GM10266 (cell line): ENCODE data around the gene GCA.
A peak's percentile ranks its signal among the peaks of the same experiment; 100 is the strongest.

Experiments
- DNase-seq: peaks from one replicate; pipeline ENCODE4 v3.0.0; 2012; ENCODE audit errors: extremely low spot score
- TF ChIP-seq, protein P1 (sequence below): IDR thresholded peaks from 2 replicates; pipeline ENCODE4 v1.5.1; 2012; ENCODE audit warnings: mild to moderate bottlenecking, low read depth; ENCODE audit not compliant: control insufficient read depth, insufficient read depth; ENCODE audit errors: missing control alignments

The GCA gene, protein sequence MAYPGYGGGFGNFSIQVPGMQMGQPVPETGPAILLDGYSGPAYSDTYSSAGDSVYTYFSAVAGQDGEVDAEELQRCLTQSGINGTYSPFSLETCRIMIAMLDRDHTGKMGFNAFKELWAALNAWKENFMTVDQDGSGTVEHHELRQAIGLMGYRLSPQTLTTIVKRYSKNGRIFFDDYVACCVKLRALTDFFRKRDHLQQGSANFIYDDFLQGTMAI

DNA sequence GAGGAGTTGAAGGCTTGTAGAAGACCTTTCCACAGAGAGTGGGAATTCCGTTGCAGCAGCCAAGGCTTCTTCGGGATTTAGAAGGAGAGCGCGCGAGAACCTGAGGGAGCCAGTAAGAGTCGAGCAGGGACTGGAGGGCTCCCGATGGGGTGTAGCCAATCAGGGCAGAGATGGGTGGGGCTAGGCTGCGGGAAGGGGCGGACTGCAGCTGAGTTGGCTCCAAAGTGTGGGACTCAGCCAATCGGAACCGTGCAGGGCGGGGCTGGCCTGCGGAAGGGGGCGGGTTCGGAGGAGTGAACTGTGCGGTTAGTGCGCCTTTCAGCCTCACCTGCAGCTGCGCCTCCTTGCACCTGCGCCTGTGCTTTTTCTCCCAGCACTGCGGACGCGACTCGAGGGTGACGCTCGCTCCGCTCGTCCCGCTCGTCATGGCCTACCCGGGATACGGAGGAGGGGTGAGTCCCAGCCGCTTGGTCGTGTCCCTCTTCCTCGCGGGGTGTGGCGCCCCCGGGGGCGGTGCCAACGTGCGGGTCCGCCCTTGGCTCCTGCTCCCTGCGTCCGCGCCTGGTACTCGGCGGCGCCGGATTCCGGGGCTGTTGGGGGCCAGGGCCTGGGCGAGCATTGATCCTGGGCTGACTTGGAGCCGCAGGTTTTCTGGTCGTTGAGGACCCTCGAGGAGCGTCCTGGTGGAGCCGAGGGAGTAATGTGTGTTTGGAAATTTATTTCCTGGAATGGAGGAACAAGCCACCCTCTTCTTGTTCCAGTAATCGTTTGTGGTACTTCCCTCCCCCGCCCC is at the start of gene GCA:
TSS of gene GCA (plus strand) at position 309 of the 793 bp plus-strand sequence. CDS start at position 426, 117 bp downstream.
- peak; percentile 92 for DNase-seq
- TF ChIP-seq, protein P1, sequence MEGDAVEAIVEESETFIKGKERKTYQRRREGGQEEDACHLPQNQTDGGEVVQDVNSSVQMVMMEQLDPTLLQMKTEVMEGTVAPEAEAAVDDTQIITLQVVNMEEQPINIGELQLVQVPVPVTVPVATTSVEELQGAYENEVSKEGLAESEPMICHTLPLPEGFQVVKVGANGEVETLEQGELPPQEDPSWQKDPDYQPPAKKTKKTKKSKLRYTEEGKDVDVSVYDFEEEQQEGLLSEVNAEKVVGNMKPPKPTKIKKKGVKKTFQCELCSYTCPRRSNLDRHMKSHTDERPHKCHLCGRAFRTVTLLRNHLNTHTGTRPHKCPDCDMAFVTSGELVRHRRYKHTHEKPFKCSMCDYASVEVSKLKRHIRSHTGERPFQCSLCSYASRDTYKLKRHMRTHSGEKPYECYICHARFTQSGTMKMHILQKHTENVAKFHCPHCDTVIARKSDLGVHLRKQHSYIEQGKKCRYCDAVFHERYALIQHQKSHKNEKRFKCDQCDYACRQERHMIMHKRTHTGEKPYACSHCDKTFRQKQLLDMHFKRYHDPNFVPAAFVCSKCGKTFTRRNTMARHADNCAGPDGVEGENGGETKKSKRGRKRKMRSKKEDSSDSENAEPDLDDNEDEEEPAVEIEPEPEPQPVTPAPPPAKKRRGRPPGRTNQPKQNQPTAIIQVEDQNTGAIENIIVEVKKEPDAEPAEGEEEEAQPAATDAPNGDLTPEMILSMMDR = no peak

DNA sequence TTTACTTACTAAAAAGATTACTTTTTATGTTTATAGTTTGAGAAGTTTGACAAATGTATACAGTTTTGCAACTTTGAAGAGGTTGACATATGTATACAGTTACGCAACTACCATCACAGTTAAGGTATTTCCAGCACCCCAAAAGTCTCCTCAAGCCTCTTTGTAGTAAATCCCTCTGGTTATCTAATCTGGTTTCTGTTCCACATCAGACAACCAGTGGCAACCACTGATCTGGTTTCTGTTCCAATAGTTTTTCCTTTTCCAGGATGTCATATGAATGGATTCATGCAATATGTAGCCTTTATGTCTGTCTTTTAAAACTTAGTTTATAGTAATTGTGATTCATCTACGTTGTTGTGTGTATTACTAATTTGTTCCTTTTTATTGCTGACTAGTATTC is 48.9 kb upstream of the GCA start:
- TF ChIP-seq, protein P1 = no peak
- DNase-seq = no peak

DNA sequence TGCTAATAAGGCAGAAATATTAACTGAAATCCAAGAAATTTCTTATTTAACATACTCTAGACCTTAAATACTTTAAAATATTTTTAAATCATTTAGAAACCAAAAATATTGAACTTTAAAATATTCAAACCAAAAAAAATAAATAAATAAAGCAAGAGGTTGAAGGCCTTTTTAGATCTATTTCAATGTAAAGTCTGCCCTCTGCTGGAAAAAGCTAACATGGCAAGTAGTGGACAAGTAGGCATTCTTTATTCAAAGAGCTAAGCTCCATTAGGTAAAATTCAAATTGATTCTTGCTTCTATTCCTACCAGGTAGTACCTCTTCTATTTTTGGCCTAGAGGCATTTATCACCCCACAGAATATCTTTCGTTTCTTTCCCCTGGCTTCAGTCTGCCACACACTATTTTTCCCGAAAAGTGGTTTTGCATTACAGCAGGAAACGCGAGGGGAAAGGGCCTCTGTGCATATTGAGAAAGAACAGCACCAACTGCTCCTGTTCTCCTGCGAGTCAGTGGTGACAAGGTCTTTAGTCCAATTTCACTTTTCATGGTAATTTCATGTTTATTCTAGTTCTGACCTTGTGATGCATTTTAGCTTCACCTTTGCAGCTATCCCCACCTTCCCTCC is 45.9 kb upstream of the GCA start:
- DNase-seq = no peak
- TF ChIP-seq, protein P1 = peak; percentile 77

DNA sequence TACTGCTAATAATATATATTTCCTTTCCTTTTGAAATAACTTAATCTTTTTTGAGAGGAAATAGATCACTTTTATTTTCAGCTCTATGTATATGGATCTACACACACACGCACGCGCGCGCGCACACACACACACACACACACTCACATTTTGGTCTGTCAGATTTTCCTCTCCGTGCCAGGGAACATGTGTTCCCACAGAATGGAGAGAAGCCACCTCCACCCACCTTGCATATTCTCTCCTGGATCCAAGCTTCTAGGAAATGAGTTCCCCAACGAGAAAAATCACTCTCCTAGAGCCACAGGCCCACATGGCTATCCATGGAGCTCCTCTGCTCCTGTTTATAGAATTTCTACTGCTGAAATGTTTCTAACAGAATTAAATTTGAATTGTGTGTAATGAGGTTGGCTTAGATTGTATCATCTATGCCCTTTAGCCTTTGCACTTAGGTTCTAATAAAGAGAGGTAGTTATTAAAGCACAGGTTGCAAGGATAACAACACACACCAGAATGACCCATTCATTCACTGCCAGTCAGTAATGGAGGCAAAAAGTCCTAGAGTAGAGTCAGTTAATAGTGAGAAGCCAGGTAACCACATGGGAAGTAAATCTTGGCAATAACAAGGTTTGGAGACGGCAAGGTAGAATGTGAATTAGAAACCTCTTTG is 45.1 kb upstream of the GCA start:
- TF ChIP-seq, protein P1 = no peak
- no peak for DNase-seq

DNA sequence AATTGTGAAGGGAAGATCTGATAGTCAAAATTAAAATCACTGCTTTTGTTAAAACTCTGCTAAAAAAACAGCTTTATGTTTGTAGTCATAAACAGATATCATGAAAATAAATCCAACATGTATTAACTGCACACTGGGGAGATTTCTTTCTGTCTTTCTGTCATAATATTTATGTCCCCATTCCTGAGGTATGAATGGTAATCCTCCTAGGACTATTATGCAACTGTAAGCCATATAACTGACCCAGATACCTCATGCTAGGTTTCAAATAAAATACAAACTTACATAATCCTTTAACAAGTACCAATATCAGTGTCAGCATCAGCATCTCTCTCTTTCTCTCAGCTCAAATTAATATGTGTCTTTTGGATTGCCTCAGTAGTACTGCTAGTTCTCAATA is 43.7 kb upstream of the GCA start:
- no peak for DNase-seq
- TF ChIP-seq, protein P1 = no peak

DNA sequence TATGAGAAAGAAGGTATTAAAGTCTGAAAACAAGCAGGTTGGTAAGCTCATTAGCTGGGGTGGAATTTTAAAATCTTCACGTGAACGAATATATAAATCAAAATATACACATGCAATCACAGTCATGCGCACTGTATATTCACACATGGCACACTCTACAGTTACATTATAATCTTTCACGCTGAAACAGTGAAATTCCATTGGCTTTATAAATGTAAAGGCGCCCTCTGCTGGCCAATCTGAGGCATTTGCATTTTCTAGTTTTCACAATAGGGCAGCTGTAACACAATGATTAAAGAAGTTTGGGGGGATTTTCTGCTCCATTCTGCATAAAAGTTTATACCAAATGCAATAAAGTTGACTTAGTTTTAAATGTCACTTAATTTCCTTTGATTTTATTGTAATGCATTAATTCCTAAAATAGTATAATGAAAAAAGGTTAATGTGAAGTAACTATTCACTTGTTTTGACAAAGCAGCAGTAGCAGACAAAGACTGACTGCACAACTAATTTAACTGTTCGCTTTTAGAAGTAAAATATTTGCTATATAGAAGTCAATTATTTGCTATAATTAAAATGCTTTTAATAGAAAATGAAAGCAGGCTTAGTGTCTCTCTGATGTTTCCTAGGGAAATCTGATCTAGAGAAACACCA is 42.7 kb upstream of the GCA start:
- TF ChIP-seq, protein P1 = peak; percentile 82
- no peak for DNase-seq
